Endometrial microvascular endothelial cells (primary cell): ENCODE results near the gene LEFTY1. TPM values are rescaled to one million over a fixed set of nuclear protein-coding genes. Genes with fewer than 3 reads are reported as not detected.

Source experiments
- in situ Hi-C: cut with HindIII; loops from 2 replicates; pipeline ENCODE4 v1.10.0; 2017; ENCODE audit warnings: low sequenced_read_pairs, low pct_unique_long_range_greater_than_20kb; ENCODE audit errors: inconsistent ontology term
- total RNA-seq: library from RNA; depleted of rRNA; stranded (reverse); fragments of >200 nt; gene quantifications from one replicate; pipeline ENCODE4 v1.2.3, GENCODE V29; 2015; ENCODE audit errors: inconsistent ontology term

LEFTY1 gene
- total RNA-seq, 1 donor from 2014 or later = not detected

DNA sequence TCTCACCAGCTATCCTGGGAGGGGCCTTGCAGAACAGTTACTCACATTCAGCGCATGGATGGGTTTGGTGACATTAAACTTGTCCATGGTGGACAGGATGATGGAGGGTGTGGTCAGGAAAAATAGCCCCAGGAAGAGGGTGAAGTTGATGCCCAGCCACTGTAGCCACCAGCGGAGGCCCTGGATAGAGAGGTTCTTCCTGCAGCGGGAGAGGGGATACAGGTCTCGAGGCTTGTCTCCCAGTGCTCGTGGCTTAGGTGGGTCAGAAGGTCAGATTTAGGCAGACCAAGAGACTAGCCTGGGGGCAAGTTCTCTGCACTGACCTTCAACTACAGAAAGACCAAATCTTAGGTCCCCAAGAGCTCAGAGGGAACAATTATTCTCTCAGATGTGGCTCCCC is 29.8 kb downstream of the LEFTY1 start:
- in situ Hi-C loops = no loop called here

DNA sequence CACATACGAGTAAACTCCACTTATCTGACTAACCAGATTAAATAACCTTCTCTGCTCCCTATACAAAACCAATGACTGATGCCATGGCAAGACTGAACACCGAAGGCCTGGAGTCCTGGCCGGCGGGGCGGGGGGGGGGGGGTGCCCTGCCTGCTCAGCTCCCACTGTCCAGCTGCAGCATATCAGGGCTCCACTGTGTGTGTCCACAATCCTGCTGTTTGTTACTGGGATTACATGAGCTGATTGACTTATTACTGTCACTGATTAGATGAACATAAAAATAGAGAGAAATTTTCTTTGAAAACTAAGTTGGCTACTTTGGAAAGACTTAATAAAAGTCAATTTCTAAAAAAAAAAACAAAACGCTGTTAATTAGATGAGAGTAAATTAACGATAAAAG is 31.7 kb downstream of the LEFTY1 start:
- in situ Hi-C loops = no loop called here

DNA sequence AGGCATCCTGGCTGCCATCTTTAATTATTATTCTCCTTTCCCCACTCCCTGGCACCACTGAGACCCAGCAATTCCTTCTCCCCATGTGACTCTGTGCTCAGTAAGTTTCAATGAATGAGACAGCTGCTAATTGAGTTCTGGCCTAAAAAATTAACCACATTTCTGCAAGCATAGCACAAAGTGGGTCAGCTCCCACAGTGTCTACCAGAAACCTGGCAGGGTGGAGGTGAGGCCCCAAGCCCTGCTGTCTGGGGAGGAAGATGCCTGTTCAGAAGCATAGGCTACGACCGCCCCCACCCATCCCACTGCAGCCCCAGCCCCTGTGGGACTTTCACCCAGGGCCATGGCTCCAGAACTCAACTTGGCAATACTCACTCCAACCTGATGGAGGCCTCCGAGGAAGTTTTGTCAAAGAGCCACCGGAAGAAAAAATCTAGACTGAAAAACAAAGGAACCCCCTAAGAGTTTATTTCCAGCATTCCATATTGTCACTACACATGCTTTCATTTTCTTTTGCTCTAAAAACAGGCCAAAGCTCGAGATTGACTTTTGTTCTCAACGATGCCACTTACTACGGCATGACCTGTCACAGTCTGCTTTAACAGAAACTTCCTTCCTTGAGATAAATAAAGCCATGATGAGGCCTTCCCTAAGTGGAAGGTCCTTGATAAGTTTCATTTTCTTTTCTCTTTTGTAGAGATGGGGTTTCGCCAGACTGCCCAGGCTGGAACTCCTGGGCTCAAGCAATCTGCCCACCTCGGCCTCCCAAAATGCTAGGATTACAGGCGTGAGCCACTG is 33.2 kb downstream of the LEFTY1 start:
- in situ Hi-C loops = no loop called here

DNA sequence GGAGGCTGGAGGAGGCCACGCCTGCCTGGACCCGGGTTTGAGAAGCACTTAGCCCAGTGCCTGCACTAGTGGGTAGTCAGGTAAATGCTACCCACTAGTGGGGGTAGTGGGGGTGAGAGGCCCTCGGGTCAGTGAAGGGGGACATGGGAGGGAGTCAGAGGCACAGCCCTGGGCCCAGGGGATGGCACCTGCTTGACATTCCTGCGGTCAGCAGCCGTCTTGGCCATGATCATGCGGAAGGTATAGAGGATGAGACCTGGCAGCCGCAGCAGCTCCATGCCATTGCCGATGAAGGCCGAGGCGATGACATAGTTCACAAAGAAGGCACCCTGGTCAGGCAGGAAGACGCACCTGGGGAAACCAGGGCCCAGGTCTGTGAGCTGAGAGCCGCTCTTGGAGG is 35.5 kb downstream of the LEFTY1 start:
- in situ Hi-C loops = no loop called here

GRCh38 chr1:225852413-225853124 is 36.4 kb downstream of the LEFTY1 start:
- in situ Hi-C loops = no loop called here

DNA sequence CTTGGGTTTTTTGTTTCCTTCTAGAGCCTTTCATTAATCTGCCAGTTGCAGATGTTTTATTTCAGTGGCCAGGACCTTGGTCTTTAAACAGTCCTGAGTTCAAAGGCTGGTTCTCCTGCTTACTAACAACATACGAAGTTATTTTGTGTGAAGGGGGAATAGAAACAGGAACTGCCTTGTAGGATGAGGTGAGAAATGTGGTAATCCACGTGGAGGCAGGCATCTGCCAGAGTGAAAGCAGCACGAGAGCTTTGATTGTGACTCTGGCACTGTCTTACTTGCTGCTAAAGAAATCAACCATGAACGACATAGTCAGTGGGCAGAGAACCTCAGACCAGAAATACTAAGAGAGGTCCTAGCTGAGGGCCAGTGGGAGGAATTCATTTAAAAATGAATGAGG is 37.1 kb downstream of the LEFTY1 start:
- in situ Hi-C loops = no loop called here

- in situ Hi-C loops = no loop called here
Measured at GRCh38 chr1:225850370-225850769, 38.6 kb downstream of the LEFTY1 start.

- in situ Hi-C loops = no loop called here
Measured at GRCh38 chr1:225849925-225850324, 39.0 kb downstream of the LEFTY1 start.

DNA sequence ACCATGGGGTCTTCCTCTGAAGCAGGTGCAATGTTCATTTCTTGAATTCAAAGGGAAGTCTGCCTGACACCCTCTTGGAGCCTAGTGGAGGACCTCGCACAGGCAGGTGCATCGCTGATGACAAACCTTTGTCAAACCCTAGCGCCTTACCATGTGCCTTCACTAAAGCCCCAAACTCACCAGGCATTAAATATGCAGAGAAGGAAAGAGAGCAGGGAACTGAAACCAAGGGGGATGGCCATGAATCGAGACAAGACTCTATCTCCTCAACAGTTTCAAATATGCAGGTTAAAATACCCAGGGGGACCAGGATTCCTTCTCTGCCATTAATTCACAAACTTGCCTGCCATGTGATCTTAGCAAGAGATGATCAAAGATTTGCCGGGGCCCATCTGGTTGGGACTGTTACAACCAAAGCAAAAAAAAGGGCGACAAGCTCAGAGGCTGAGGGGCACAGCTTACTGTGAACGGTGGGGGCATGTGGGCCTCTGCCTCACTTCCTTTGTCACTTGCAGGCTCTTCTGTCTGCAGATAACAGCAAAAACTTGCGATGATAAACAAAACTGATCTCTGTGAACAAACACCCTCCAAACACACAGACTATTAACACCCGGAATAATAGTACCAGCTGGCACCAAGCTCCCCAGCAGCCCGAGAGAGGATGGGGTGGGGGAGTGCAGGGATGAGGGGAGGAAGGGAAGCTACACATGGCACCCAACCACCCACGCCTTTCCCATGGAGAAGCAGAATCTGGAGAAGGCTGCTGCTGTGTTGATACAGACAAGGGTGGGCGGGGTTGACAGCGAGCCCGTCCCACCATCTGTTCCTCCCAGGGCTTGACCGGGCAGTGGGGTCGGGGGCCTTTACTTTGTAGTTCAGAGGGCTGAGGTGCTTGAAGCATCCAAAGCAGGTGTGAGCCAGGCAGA is 40.7 kb downstream of the LEFTY1 start:
- in situ Hi-C loops = no loop called here

DNA sequence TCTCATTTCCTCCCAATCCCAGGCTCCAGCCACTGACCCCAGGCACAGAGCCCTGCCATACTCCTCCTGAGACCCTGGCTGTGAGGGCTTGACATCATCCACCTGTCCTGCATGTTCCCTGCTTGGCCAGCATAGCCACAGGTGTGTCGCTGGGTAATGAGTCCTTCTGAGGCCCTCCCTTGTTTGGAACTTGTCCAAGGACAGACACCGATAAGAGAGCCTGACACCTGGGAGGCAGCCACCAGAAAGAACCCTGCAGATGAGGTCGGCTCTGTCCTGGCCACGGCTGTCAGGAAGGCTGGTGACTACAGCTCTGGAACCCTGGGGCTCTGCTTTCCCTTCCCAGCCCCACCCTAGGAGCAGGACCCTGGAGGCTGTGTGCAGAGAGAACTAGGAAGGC is 41.3 kb downstream of the LEFTY1 start:
- in situ Hi-C loops = no loop called here

DNA sequence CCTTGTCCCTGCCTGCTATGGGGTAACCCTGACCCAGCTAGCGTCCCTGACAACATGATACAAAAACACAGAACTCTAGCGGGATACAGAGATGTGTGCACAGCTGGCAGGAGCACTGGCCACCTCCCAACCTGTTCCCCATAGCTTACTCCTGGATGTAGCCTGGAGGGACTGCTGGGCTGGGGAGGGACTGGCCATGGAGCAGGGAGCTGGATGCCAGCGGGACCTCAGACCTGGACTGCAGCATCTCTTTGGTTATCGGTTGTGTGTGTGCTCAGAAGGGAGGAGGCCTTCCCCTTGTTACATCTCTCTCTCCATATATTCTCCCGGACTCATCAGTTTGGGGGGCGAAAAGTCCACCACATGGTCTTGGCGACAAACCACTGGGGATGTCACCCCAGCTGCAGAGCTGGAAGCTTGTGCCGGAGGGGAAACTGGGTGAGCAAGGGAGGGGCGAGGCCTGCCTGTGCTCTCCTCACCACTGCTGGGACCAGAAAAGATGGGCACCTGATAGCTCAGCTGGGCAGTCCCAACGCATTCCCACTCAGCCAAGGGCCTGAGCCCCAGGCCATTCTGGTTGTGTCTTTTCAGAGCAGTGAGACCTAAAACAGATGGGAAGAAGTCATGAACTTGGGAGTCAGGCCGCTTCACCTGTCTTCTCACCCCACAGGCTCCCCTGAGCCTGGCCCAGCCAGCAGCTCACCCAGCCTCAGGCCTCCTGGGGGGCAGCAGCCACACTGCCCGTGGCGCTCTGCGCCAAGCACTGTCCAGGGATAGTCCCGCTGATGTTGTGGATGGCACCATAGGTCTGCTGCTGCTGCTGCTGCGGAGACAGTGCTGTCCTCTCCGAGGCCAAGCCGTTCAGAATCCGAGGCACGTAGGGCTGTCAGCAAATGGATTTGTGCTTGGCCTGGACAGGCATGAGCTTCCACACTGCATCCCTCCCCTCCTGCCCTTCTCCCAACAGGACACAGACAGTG is 42.3 kb downstream of the LEFTY1 start:
- in situ Hi-C loops = no loop called here

DNA sequence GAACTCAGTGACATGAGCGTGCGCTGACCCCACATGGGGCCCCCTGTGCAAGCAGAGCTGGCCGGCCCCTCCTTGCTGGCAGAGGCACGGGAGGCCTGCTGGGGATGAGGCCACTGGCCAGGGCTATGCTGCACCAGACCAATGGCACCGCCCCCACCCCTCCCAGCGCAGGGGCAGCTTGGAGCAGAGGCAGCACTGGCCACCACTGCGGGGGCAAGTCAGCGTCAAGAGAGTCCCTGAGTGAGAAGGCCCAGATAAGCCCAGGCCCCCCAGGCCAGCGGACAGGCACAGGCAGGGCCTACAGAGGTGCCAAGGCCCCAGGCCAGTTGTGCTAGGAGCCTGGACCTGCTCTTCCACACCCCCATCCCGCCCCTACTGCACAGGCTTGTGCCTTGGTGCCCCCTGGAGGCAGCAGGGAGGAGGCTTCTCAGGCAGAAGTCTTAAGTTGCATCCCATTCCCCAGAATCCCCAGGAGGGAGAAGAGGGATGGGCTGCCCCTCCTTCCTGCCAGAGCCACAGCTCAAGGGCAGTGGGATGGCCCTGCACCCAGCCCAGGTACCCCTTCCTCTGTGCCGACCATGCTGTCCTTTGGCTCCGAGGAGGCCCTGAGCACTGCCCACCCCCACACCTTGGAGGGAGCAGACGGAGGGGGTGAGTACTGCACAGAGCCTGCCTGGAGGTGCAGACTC is 43.2 kb downstream of the LEFTY1 start:
- in situ Hi-C loops = no loop called here

- in situ Hi-C loops = no loop called here
Measured at GRCh38 chr1:225845097-225845496, 43.8 kb downstream of the LEFTY1 start.

DNA sequence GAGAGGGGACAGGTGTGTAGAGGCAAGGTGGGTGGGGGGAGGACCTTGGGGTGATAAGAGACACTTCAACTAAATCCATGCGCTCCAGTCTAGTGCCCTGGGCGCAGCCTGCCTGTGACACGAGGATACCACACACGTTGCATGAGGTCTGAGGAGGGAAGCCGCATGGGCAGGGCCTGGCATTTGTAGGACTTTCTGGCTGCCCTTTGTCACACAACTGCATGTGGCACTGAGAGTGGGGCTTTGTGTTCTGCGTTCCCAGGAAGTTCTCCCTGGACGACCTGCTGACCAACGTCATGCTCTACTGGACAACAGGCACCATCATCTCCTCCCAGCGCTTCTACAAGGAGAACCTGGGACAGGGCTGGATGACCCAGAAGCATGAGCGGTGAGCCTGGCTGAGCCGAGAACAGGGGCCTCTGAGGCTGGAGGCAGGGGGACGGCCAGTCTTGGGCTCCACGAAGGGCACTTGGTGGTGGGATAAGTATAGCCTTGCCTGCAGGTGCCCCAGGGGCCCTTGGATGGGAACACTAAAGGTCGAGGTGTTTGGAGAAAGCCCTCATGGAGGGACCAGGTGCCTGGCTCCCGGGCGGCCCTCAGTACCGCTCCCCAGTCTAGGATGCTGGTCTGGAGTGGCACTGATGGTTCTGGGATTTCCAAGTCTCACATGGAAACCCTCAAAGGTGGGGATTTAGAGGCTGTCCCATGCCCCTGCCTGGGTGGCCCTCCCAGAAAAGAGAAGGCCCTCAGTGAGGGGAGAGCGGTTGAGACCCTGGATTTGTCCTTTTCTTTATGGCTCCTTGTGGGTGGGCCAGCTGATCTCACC is 44.5 kb downstream of the LEFTY1 start:
- in situ Hi-C loops = no loop called here

DNA sequence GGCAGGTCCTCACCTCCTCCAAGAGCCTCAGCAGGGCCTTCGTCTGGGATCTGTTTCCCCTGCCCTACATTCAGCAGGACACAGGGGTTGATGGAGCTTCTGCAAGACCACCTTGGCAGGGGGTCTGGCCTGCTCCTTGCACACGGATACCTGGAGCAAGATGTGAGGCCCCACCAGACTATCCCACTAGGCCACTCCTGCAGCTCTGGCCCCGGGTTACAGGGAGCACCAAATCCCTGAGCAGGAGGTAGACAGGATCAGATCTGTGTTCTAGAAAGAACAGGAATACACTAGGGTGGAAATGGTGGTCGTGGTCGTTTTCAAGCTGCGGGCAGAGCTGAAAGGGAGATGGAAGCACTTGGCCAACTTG is 45.5 kb downstream of the LEFTY1 start:
- in situ Hi-C loops = no loop called here

GRCh38 chr1:225842788-225843425 is 46.0 kb downstream of the LEFTY1 start:
- in situ Hi-C loops = no loop called here

DNA sequence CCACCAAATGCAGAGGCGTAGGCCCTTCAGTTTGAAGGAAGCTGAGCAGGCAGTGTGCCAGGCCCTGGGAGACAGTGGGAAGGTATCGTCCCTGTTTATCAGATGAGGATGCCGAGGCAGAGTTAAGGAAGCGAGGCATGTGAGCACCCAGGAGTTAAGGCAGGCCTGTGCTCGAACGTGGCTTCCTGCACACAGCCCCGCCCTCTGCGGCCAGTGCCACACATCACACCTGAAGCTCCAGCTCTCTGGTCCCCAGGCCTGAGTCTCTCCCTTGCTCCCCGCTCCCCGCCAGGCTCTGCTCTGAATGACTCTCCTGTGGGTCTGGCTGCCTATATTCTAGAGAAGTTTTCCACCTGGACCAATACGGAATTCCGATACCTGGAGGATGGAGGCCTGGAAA is 46.9 kb downstream of the LEFTY1 start:
- in situ Hi-C loops = no loop called here
